NCI-H2196 treated with DMSO at 0.1 percent for 48 hours (cell line): ENCODE measurements around the gene LMTK3.
"Not testable (repeated sequence)": the region's sequence is repeated elsewhere in the genome, so short reads cannot be mapped to it uniquely, and the experiment has no call there.

Experiments used
- DNase-seq: peaks from one replicate; lab custom pipeline; 2025; ENCODE audit not compliant: unreplicated experiment; lab: John Stamatoyannopoulos, UW

Gene LMTK3

GRCh38 chr19:48487948-48488347, 23.7 kb downstream of the LMTK3 start:
- peak; percentile 31 for DNase-seq

DNA sequence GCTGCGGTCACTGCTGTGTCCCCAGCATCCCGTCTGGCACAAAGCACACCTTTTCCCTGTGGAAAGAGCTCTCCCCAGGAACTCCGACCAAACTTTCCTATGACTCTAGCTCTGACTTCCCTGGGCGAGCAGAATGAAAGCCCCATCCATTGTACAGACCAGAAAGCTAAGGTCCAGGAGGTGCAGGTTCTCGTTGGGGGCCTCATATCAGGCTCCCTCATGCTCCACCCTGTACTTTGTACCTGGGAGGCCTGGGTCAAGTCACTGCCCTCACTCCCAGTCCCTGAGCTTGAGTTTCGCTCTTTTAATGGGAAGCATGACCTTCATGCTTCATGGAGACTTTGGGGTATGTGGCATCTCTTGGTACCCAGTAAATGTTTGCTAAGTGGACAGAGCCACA, 24.1 kb downstream of the LMTK3 start:
- DNase-seq, result no peak

DNA sequence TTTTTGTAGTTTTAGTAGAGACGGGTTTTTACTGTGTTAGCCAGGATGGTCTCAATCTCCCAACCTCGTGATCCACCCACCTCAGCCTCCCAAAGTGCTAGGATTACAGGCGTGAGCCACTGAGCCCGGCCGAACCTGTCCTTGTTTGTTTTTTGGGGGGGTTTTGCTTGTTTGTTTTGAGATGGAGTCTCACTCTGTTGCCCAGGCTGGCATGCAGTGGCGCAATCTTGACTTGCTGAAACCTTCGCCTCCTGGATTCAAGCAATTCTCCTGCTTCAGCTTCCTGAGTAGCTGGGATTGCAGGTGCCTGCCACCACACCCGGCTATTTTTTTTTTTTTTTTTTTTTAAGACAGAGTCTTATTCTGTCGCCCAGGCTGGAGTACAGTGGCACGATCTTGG, 24.9 kb downstream of the LMTK3 start:
- not testable (repeated sequence) for DNase-seq

GRCh38 chr19:48484931-48485612, 26.6 kb downstream of the LMTK3 start:
- DNase-seq, result no peak

- no peak for DNase-seq
Measured at GRCh38 chr19:48484247-48484893, 27.3 kb downstream of the LMTK3 start.

DNA sequence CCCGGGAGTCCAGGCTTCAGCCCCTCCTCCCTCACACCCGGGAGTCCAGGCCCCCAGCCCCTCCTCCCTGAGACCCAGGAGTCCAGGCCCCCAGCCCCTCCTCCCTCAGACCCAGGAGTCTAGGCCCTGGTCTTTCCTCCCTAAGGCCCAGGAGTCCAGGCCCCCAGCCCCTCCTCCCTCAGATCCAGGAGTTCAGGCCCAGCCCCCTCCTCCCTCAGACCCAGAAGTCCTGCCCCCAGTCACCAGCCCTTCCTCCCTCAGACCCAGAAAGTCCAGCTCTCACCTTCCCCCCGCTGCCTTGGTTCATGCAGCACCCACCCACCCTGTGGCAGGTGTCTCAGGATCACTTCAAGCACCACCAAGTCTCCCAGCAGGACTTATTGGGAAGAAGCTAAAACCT, 28.3 kb downstream of the LMTK3 start:
- no peak for DNase-seq

DNA sequence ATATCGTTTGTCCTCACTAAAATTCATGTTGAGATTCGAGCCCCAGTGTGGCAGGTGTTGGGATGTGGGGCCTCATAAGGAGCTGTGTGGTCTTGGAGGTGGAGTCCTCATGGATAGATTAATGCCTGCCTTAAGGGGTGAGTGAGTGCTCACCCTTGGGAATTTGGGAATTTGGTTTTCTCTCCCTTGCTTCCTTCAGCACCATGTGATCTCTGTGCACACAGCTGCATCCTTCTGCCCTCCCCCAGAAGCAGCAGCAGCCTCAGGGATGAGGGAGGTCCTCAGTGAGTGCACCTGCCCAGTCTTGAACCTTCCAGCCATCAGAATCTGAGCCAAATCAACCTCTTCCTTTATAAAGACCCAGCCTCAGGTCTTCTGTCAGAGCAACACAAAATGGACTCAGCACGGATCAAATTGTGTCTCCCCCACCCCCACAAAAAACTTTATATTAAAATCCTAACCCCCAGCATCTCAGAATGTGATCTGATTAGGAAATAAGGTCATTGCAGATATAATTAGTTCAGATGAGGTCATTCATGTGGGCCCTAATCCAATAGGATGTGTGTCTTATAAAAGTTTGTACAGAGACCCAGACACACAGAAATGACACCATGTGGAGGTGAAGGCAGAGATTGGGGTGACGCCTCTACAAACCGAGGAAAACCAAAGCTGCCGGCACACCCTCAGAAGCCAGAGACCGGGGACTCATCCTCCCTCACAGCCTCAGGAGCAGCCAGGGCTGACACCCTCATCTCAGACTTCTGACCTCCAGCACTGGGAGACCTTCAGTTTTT, 29.6 kb downstream of the LMTK3 start:
- DNase-seq, result peak; percentile 35

GRCh38 chr19:48480558-48481500, 30.8 kb downstream of the LMTK3 start:
- DNase-seq, result no peak

DNA sequence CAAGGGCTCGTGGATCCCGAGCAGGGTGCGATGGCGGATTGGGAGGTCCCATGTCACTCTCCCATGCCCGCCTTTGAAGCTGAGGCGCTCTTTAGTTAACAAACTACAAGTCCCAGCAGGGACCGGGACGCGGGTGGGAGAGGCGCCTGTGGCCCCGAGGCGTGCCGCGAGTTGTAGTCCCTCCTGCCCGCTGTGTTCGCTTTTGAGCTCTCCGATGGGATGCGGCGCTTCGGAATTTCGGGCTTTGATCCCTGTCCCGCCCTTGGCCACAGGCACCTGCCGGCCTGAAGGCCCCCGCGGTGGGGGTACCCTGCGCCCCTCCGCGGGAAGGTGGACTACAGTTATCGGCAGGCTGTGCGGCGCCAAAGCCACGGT, 31.5 kb downstream of the LMTK3 start:
- no peak for DNase-seq

- DNase-seq, result no peak
Measured at GRCh38 chr19:48479686-48480085, 31.9 kb downstream of the LMTK3 start.

DNA sequence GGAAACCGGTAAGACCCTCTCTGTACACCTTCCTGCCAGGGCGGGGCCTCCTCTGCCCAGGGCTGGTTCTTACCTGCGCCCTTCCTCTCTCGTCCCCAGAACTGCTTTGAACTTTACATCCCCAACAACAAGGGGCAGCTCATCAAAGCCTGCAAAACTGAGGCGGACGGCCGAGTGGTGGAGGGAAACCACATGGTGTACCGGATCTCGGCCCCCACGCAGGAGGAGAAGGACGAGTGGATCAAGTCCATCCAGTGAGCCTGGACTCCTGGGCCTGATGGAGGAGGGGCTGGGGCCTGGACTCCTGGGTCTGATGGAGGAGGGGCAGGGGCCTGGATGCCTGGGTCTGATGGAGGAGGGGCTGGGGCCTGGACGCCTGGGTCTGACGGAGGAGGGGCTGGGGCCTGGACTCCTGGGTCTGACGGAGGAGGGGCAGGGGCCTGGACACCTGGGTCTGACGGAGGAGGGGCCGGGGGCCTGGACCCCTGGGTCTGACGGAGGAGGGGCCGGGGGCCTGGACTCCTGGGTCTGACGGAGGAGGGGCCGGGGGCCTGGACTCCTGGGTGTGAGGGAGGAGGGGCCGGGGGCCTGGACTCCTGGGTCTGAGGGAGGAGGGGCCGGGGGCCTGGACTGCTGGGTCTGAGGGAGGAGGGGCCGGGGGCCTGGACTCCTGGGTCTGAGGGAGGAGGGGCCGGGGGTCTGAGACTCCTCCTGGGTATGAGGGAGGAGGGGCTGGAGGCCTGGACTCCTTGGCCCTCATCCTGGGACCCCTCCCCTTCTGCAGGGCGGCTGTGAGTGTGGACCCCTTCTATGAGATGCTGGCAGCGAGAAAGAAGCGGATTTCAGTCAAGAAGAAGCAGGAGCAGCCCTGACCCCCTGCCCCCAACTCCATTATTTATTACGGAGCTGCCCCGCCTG, 33.0 kb downstream of the LMTK3 start:
- DNase-seq, result no peak

GRCh38 chr19:48477698-48478338, 33.8 kb downstream of the LMTK3 start:
- DNase-seq, result no peak

- no peak for DNase-seq
Measured at GRCh38 chr19:48477067-48477685, 34.5 kb downstream of the LMTK3 start.

DNA sequence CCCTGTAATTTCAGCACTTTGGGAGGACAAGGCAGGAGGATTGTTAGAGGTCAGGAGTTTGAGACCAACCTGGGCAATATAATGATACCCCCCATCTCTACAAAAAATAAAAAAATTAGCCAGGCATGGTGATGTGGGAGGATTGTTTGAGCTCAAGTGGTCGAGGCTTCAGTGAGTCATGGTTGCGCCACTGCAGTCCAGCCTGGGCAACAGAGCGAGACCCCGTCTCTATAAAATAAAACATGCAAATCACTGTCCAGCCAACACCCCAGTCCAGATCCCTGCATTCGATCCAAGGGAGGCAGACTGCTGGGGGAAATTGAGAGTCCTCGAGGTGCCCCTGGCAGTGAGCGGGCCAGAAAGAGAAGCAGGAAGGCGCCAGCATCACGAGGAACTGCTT, 35.5 kb downstream of the LMTK3 start:
- no peak for DNase-seq

DNA sequence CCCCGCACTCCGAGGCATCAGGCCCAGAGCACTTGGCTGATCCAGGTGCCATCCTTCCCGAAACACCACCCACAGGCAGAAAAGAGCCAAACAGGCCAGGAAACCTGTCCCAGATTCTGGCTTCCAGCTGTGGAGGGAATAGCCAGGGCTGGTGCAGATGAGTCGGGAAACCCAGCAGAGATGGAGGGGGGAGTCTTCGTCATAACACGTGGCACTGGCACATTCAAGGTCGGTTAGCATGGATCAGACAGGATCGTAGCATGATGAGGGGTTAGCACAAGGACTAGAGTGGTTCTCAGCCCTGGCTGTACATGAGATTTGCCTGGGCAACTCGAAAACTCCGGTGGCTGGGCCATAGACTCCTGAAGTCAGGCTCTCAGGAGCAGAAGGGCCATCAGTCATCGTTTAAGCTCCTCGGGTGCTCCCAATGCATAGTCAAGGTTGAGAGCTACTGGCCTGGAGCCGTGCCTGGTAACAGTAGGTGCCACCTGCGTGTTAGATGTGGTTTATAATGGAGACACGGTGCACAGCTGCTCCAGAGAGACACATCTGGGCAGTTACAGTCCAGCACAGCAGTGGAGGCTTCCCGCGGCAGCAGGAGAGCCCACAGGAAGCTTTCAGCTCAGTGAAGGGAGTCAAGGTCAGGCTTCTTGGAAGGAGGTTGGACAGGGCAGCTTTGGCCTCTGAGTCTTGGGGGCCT, 36.1 kb downstream of the LMTK3 start:
- DNase-seq, result no peak

GRCh38 chr19:48474084-48474592, 37.5 kb downstream of the LMTK3 start:
- no peak for DNase-seq

GRCh38 chr19:48473161-48473966, 38.3 kb downstream of the LMTK3 start:
- DNase-seq, result no peak
